Thoracic aorta (tissue), 2 donors: ENCODE results near the gene ANGEL1. TPM values are rescaled to one million over a fixed set of nuclear protein-coding genes. Genes with fewer than 3 reads are reported as not detected.

Experiments used
- ATAC-seq: fragments of 150-250 bp; one replicate; pipeline ENCODE4 v1.8.0; 2017; ENCODE audit warnings: low read depth; ENCODE audit not compliant: insufficient number of reproducible peaks, low FRiP score
- DNase-seq: peaks from one replicate; pipeline ENCODE4 v3.0.0-alpha.2; 2020; ENCODE audit warnings: low spot score
- H3K27ac ChIP-seq, 2 donors: fragments of 200-600 bp; sonication (generic); 1 replicate in 1 of 2; 2 replicates in 1 of 2; pipeline ENCODE4 v1.5.1; 2016; ENCODE audit warnings: mild to moderate bottlenecking in 2 of 2, moderate library complexity in 2 of 2
- H3K27me3 ChIP-seq: fragments of 200-600 bp; sonication (generic); replicated peaks from 2 replicates; pipeline ENCODE4 v1.6.0; 2016; ENCODE audit warnings: mild to moderate bottlenecking; ENCODE audit not compliant: insufficient read depth
- H3K36me3 ChIP-seq: fragments of 200-600 bp; sonication (generic); one replicate; pipeline ENCODE4 v1.5.1; 2016
- H3K4me1 ChIP-seq, 2 donors: fragments of 200-600 bp; sonication (generic); 1 replicate in 1 of 2; 2 replicates in 1 of 2; pipeline versions ENCODE4 v1.5.1 to v1.6.0; 2016; ENCODE audit warnings: low read depth in 2 of 2, mild to moderate bottlenecking in 1 of 2; ENCODE audit not compliant: control insufficient read depth in 1 of 2
- H3K4me3 ChIP-seq: fragments of 200-600 bp; sonication (generic); 2 replicates; pipeline ENCODE4 v1.5.1; 2016; ENCODE audit warnings: mild to moderate bottlenecking
- H3K9me3 ChIP-seq: fragments of 200-600 bp; sonication (generic); 2 replicates; pipeline ENCODE4 v1.5.1; 2016
- total RNA-seq, 2 donors: library from RNA; depleted of rRNA; stranded (reverse); fragments of >200 nt; gene quantifications; one replicate each; pipeline versions ENCODE4 v1.1.0 to v1.2.3, GENCODE V29; 2016
- TF ChIP-seq, protein P1 (sequence below): fragments of 200-600 bp; sonication (generic); IDR thresholded peaks from one replicate; pipeline ENCODE4 v1.5.1; 2019; ENCODE audit warnings: antibody characterized with exemption

ANGEL1 gene
- total RNA-seq, 2 donors from 2014 or later: 19.5 to 24.5 TPM

DNA sequence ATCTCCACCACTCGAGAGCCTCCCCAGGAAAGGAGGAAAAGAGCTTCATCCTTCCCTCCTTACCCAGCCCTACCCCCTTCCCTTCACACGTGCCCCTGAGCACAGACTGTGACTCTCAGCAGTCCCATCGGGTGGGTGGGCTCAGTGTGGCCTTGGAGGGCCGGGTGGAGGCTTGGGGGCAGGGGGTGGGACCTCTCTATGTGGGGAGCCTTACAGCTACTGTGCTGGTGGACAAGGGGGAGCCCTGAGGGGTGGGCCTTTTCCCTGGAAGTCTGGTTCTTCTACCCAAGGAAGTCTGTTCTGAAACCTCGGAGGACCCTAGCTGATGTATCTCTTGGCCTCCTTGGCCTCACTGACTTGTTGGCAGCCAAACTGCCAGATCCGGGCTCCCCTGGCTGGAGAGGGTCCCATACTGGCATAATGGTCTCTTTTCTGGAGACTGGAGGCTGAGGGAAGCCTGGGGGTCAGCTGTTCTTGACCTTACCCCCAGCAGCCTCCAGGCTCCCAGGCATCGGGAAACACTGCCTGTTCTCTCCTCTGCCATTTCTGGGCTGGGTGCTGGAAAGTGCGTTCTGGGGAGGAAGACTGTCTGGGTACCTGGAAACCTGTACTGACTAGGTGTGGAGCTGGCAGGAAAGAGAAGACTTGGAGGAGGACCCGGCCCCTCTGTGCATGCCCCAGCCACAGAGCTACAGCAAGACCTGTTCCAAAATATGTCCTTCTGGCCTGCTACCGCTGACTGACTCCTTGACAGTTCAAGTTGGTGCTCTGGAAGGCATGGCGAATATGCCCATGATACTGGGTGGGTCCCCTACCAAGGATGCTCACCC is 43.8 kb downstream of the ANGEL1 start:
- TF ChIP-seq, protein P1, sequence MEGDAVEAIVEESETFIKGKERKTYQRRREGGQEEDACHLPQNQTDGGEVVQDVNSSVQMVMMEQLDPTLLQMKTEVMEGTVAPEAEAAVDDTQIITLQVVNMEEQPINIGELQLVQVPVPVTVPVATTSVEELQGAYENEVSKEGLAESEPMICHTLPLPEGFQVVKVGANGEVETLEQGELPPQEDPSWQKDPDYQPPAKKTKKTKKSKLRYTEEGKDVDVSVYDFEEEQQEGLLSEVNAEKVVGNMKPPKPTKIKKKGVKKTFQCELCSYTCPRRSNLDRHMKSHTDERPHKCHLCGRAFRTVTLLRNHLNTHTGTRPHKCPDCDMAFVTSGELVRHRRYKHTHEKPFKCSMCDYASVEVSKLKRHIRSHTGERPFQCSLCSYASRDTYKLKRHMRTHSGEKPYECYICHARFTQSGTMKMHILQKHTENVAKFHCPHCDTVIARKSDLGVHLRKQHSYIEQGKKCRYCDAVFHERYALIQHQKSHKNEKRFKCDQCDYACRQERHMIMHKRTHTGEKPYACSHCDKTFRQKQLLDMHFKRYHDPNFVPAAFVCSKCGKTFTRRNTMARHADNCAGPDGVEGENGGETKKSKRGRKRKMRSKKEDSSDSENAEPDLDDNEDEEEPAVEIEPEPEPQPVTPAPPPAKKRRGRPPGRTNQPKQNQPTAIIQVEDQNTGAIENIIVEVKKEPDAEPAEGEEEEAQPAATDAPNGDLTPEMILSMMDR: no peak
- ATAC-seq: no peak
- peak overlapping the region; percentile 40 to 79 for H3K27ac ChIP-seq

DNA sequence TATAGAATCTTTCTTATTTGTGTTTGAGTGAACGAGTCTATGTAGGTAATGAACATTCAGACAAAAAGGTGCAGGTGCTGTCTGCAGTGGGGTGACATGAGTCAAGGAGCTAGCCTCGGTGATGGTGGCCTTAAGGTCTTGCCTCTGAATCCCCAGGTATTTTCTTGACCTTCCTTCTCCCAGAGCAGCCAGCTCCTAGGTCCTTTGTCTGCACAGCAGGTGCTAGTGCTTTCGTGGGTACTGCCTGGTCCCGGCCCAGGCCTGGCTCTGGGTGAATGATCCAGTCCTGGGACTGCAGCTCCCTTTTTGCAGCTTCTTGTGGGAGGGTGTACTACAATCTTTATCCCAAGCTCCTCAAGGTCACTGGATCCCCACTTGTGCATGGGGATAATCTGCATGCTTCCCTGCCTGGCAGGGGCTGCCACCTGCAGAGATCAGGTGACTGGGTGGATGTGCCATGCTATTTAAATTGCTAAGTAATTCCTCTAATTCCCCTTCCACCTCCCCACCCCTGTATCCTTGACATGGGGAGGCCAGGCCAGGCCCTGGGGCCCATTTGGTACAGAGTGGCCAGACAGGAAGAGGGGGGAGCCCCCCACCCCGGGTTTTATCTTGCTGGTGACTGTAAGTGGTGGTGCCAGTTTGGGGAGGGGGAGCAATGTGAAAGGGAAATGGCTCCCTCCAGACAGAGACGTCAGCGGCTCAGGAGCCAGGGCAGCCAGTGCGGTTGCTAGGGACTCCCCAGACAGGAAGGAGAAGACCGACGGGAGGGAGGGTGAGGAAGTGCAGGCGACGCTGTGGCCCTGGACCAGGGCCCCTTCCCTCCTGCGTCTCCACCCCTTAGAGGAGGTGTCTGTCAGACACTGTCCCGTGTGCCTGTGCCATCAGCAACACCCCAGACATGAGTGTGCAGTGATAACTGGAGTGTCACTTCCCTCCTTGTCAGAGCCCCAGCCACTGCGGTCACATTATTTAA is 44.7 kb downstream of the ANGEL1 start:
- Histone ChIP-seq H3K36me3 (no peaks in the 10 kb centered on the region), H3K9me3 (no peaks in the 10 kb centered on the region), H3K27ac (peak overlapping the region; percentile 40 to 79), H3K4me3 (no peak overlapping the region), H3K4me1 (peaks cover 26 to 87% of the 10 kb centered on the region in 2 donors), H3K27me3 (no peaks in the 10 kb centered on the region)
- ATAC-seq (no peak), DNase-seq (no peak)
- TF ChIP-seq, protein P1: peak; percentile 16

More for the DNA sequence above, 43.8 kb downstream of the ANGEL1 start:
- no peaks in the 10 kb centered on the region for H3K9me3 ChIP-seq
- H3K4me3 ChIP-seq: no peak overlapping the region
- H3K4me1 ChIP-seq: peaks cover 28 to 87% of the 10 kb centered on the region in 2 donors
- DNase-seq: no peak
- no peaks in the 10 kb centered on the region for H3K27me3 ChIP-seq
- no peaks in the 10 kb centered on the region for H3K36me3 ChIP-seq

DNA sequence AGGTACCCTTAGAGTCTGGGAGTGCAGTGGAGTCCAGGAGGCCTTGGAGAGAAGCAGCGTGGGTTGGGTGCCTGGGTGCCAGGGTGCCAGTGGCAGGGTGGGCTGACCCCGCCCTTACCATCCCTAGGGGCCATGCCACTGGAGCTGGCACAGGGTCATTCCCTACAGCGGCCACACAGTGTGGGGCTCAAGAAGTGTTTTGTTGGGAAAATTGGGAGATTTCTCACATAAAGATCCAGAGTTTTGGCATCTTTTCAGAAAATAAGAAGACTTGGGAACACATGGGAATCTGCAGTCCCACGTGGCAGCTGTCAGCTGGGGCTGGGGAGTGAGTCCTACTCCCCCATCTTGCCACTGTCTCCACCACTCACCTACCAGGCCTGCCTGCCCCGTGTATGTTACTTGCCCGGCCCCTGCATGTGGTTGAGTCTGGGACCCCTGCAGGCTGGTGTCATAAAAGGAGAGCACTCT is 47.2 kb downstream of the ANGEL1 start:
- ATAC-seq (no peak), DNase-seq (no peak)
- H3K27me3 ChIP-seq: no peaks in the 10 kb centered on the region
- peak overlapping the region in 1 of 2 donors; percentile 63 for H3K27ac ChIP-seq
- peaks cover 24 to 74% of the 10 kb centered on the region in 2 donors for H3K4me1 ChIP-seq
- no peaks in the 10 kb centered on the region for H3K36me3 ChIP-seq
- no peaks in the 10 kb centered on the region for H3K9me3 ChIP-seq
- TF ChIP-seq, protein P1: no peak
- no peak overlapping the region for H3K4me3 ChIP-seq

DNA sequence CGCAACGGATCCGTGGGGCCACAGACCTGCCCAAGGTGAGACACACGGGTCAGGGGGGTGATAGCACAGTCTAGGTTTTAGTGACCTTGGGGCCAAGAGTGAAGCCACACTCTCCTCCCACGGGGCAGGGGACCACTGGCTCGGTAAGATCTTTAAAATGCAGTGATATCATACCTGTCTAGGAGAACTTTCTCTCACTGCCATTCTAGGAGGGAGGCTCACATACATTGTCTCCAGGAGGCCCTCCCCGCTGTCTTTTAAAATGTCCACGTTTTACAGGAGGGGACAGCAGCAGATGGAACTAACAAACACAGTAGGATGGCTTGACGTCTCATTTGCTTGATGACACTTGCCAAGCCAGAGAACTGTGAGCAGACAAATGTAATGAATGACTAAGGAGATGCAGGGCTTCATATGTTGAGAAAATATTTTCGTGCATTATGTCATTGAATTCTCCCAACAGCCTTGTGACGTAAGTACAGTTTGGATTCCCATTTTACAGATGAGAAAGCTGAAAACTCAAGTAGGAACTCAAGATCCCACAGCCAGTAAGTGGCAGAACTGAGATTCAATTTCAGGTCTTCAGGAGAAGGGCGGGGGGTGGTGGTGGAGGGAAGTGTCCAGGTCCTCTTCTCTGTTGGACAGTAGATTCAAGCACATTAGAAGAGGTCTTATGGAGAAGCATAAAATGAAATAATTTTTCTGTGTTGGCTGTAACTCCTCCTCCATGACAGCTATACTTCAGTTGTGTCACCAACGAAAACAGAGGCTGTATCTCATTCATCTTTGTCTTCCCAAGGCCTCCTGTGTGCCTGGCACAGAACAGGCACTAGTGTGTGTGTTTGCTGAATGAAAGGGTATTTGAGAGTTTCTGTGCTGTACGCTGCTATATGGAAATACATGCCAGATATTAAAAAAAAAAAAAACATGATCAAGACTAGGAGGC is 49.3 kb downstream of the ANGEL1 start:
- ATAC-seq (no peak), DNase-seq (no peak)
- H3K4me1 ChIP-seq: peaks cover 13 to 55% of the 10 kb centered on the region in 2 donors
- peak overlapping the region; percentile 80 for H3K4me3 ChIP-seq
- TF ChIP-seq, protein P1: no peak
- H3K36me3 ChIP-seq: no peaks in the 10 kb centered on the region
- H3K9me3 ChIP-seq: no peaks in the 10 kb centered on the region
- H3K27me3 ChIP-seq: no peaks in the 10 kb centered on the region
- H3K27ac ChIP-seq: peak overlapping the region in 1 of 2 donors; percentile 20
